ENCODE results near the gene ELL2. TPM values are rescaled to one million over a fixed set of nuclear protein-coding genes. Genes with fewer than 3 reads are reported as not detected.

Gene ELL2
- total RNA-seq, 3 donors from 2014 or later: 95.7 to 211 (median 168) TPM

- H3K9me3 ChIP-seq: no peaks in the 10 kb centered on the region
- no peak overlapping the region for H3K4me3 ChIP-seq
- no peaks in the 10 kb centered on the region for H3K27me3 ChIP-seq
- intact Hi-C loops (cut with DNase I; ENCODE audit: low total_unique reads): no loop called here
- no peak for DNase-seq (ENCODE audit: low spot score in 2 of 2)
- no peak for TF ChIP-seq POLR2A (IDR thresholded peaks at IDR 0.05)
- TF ChIP-seq CTCF (IDR thresholded peaks at IDR 0.05): no peak
- TF ChIP-seq POLR2AphosphoS5 (IDR thresholded peaks at IDR 0.05): no peak
- H3K36me3 ChIP-seq: no peaks in the 10 kb centered on the region
- no peak overlapping the region for H3K27ac ChIP-seq
- H3K4me1 ChIP-seq: no peaks in the 10 kb centered on the region
These were observed 20.6 kb downstream of the ELL2 start for GRCh38 chr5:95940758-95941682.

GRCh38 chr5:95939465-95939864, 22.2 kb downstream of the ELL2 start:
- Histone ChIP-seq H3K27me3 (no peaks in the 10 kb centered on the region), H3K27ac (no peak overlapping the region), H3K9me3 (no peaks in the 10 kb centered on the region), H3K4me3 (no peak overlapping the region), H3K4me1 (no peaks in the 10 kb centered on the region), H3K36me3 (no peaks in the 10 kb centered on the region)
- intact Hi-C loops (cut with DNase I; ENCODE audit: low total_unique reads): no loop called here
- TF ChIP-seq POLR2AphosphoS5 (IDR thresholded peaks at IDR 0.05) (no peak), CTCF (IDR thresholded peaks at IDR 0.05) (no peak), POLR2A (IDR thresholded peaks at IDR 0.05) (no peak)
- DNase-seq (ENCODE audit: low spot score in 2 of 2): no peak

GRCh38 chr5:95938766-95939165, 22.9 kb downstream of the ELL2 start:
- H3K9me3 ChIP-seq: no peaks in the 10 kb centered on the region
- H3K4me1 ChIP-seq: no peaks in the 10 kb centered on the region
- H3K36me3 ChIP-seq: no peaks in the 10 kb centered on the region
- DNase-seq (ENCODE audit: low spot score in 2 of 2): no peak
- TF ChIP-seq POLR2A (IDR thresholded peaks at IDR 0.05) (no peak), POLR2AphosphoS5 (IDR thresholded peaks at IDR 0.05) (no peak), CTCF (IDR thresholded peaks at IDR 0.05) (no peak)
- H3K4me3 ChIP-seq: no peak overlapping the region
- H3K27me3 ChIP-seq: no peaks in the 10 kb centered on the region
- intact Hi-C loops (cut with DNase I; ENCODE audit: low total_unique reads): no loop called here
- H3K27ac ChIP-seq: no peak overlapping the region

- TF ChIP-seq POLR2AphosphoS5 (IDR thresholded peaks at IDR 0.05) (no peak), CTCF (IDR thresholded peaks at IDR 0.05) (no peak), POLR2A (IDR thresholded peaks at IDR 0.05) (no peak)
- no peak overlapping the region for H3K4me3 ChIP-seq
- H3K36me3 ChIP-seq: no peaks in the 10 kb centered on the region
- no peak for DNase-seq (ENCODE audit: low spot score in 2 of 2)
- H3K4me1 ChIP-seq: no peaks in the 10 kb centered on the region
- no peaks in the 10 kb centered on the region for H3K27me3 ChIP-seq
- H3K9me3 ChIP-seq: no peaks in the 10 kb centered on the region
- intact Hi-C loops (cut with DNase I; ENCODE audit: low total_unique reads): no loop called here
- no peak overlapping the region for H3K27ac ChIP-seq
These were observed 23.3 kb downstream of the ELL2 start for GRCh38 chr5:95938347-95938746.

GRCh38 chr5:95937607-95938152, 24.0 kb downstream of the ELL2 start:
- no peaks in the 10 kb centered on the region for H3K4me1 ChIP-seq
- H3K27ac ChIP-seq: no peak overlapping the region
- no peak overlapping the region for H3K4me3 ChIP-seq
- H3K27me3 ChIP-seq: no peaks in the 10 kb centered on the region
- intact Hi-C loops (cut with DNase I; ENCODE audit: low total_unique reads): no loop called here
- TF ChIP-seq CTCF (IDR thresholded peaks at IDR 0.05) (no peak), POLR2AphosphoS5 (IDR thresholded peaks at IDR 0.05) (no peak), POLR2A (IDR thresholded peaks at IDR 0.05) (no peak)
- H3K36me3 ChIP-seq: no peaks in the 10 kb centered on the region
- DNase-seq (ENCODE audit: low spot score in 2 of 2): no peak
- H3K9me3 ChIP-seq: no peaks in the 10 kb centered on the region
